ENCODE results near the gene KRT80. TPM values are rescaled to one million over a fixed set of nuclear protein-coding genes. Genes with fewer than 3 reads are reported as not detected.
A peak's percentile ranks its signal among the peaks of the same experiment; 100 is the strongest.

The KRT80 gene
- polyA plus RNA-seq, 3 donors: 0.18 to 0.52 (median 0.37) TPM

GRCh38 chr12:52126050-52126604 is 65.7 kb downstream of the KRT80 start:
- intact Hi-C loops (cut with micrococcal nuclease): no loop called here
- WGBS (ENCODE audit: insufficient coverage): 90% methylated on average over 2 of the region's 2 CpGs
- no peaks in the 10 kb centered on the region for H3K36me3 ChIP-seq (replicated peaks in 1 of 2; ENCODE audit: control insufficient read depth in 1 of 2, insufficient read depth in 2 of 2, low read length in 2 of 2)
- H3K4me1 ChIP-seq (ENCODE audit: control insufficient read depth in 1 of 2, insufficient read depth in 2 of 2, low read length in 2 of 2): peaks cover 0 to 16% of the 10 kb centered on the region in 2 donors
- H3K9ac ChIP-seq (ENCODE audit: insufficient read depth, low read length, poor library complexity, severe bottlenecking): no peak overlapping the region
- H3K79me2 ChIP-seq (ENCODE audit: insufficient read depth, low read length): no peaks in the 10 kb centered on the region
- peaks cover 23 to 35% (median 28%) of the 10 kb centered on the region in 3 donors for H3K27me3 Mint-ChIP-seq (ENCODE audit: low read depth in 3 of 3)
- H3K9me3 ChIP-seq (replicated peaks in 1 of 2; ENCODE audit: control insufficient read depth in 1 of 2, insufficient read depth in 1 of 2, low read length in 2 of 2): no peaks in the 10 kb centered on the region
- H3K27ac ChIP-seq (ENCODE audit: low read depth in 1 of 2, low read length in 2 of 2): no peak overlapping the region
- H3K36me3 Mint-ChIP-seq: no peaks in the 10 kb centered on the region
- no peak for DNase-seq
- no peak for TF ChIP-seq CTCF (IDR thresholded peaks at IDR 0.05)
- H3K4me3 ChIP-seq (replicated peaks in 1 of 3; ENCODE audit: low read depth in 2 of 3, low read length in 3 of 3): no peak overlapping the region
- H4K20me1 ChIP-seq (ENCODE audit: insufficient read depth, low read length): no peaks in the 10 kb centered on the region
- no peak overlapping the region for H3K4me3 Mint-ChIP-seq
- H2AFZ ChIP-seq (ENCODE audit: insufficient read depth, low read depth, low read length, poor library complexity, severe bottlenecking): peak overlapping the region; percentile 41
- peaks cover 0 to 1% (median 0%) of the 10 kb centered on the region in 7 donors for H3K9me3 Mint-ChIP-seq
- peaks cover 0 to 12% of the 10 kb centered on the region in 2 donors for H3K27me3 ChIP-seq (ENCODE audit: control insufficient read depth in 2 of 2, insufficient read depth in 2 of 2, low read length in 2 of 2)
- H3K4me2 ChIP-seq (replicated peaks; ENCODE audit: extremely low read depth, low read length, poor library complexity, severe bottlenecking): no peak overlapping the region
- no peak overlapping the region for H3K27ac Mint-ChIP-seq
- peaks cover 18% of the 10 kb centered on the region for H3K4me1 Mint-ChIP-seq

GRCh38 chr12:52125476-52125900 is 66.3 kb downstream of the KRT80 start:
- no peak for DNase-seq
- H3K27ac Mint-ChIP-seq: no peak overlapping the region
- no peak overlapping the region for H2AFZ ChIP-seq (ENCODE audit: insufficient read depth, low read depth, low read length, poor library complexity, severe bottlenecking)
- no peak overlapping the region for H3K4me2 ChIP-seq (replicated peaks; ENCODE audit: extremely low read depth, low read length, poor library complexity, severe bottlenecking)
- no peaks in the 10 kb centered on the region for H3K36me3 Mint-ChIP-seq
- no peaks in the 10 kb centered on the region for H3K9me3 ChIP-seq (replicated peaks in 1 of 2; ENCODE audit: control insufficient read depth in 1 of 2, insufficient read depth in 1 of 2, low read length in 2 of 2)
- no peaks in the 10 kb centered on the region for H3K79me2 ChIP-seq (ENCODE audit: insufficient read depth, low read length)
- H4K20me1 ChIP-seq (ENCODE audit: insufficient read depth, low read length): no peaks in the 10 kb centered on the region
- 100% methylated on average over 3 of the region's 6 CpGs for WGBS (ENCODE audit: insufficient coverage)
- H3K4me3 ChIP-seq (replicated peaks in 1 of 3; ENCODE audit: low read depth in 2 of 3, low read length in 3 of 3): no peak overlapping the region
- H3K27me3 ChIP-seq (ENCODE audit: control insufficient read depth in 2 of 2, insufficient read depth in 2 of 2, low read length in 2 of 2): peaks cover 0 to 12% of the 10 kb centered on the region in 2 donors
- peaks cover 0 to 1% (median 0%) of the 10 kb centered on the region in 7 donors for H3K9me3 Mint-ChIP-seq
- no peak overlapping the region for H3K4me3 Mint-ChIP-seq
- no peak overlapping the region for H3K27ac ChIP-seq (ENCODE audit: low read depth in 1 of 2, low read length in 2 of 2)
- TF ChIP-seq CTCF (IDR thresholded peaks at IDR 0.05): no peak
- intact Hi-C loops (cut with micrococcal nuclease): no loop called here
- no peaks in the 10 kb centered on the region for H3K36me3 ChIP-seq (replicated peaks in 1 of 2; ENCODE audit: control insufficient read depth in 1 of 2, insufficient read depth in 2 of 2, low read length in 2 of 2)
- peaks cover 2 to 22% of the 10 kb centered on the region in 2 donors for H3K4me1 ChIP-seq (ENCODE audit: control insufficient read depth in 1 of 2, insufficient read depth in 2 of 2, low read length in 2 of 2)
- H3K4me1 Mint-ChIP-seq: peaks cover 24% of the 10 kb centered on the region
- peaks cover 26 to 39% (median 28%) of the 10 kb centered on the region in 3 donors for H3K27me3 Mint-ChIP-seq (ENCODE audit: low read depth in 3 of 3)
- H3K9ac ChIP-seq (ENCODE audit: insufficient read depth, low read length, poor library complexity, severe bottlenecking): no peak overlapping the region
